H1 (cell line): ENCODE measurements around the gene GAS6. TPM values are rescaled to one million over a fixed set of nuclear protein-coding genes. Genes with fewer than 3 reads are reported as not detected.

ENCODE experiments used
- polyA plus RNA-seq, 7 experiments: library from polyadenylated mRNA; depleted of rRNA in 3 of 7; stranded (reverse) in 5 of 7; unstranded in 2 of 7; fragments of >200 nt in 5 of 7; fragments of 200-250 nt in 2 of 7; gene quantifications; 1 replicate in 5 of 7; 2 replicates in 1 of 7; 4 replicates in 1 of 7; pipeline versions ENCODE4 v1.2.1 to v1.2.3, GENCODE V29; 2011 to 2013; ENCODE audit warnings: missing spikeins in 2 of 7, mixed read lengths in 2 of 7
- total RNA-seq: library from RNA; stranded (reverse); fragmentation: NEBNext Ultra II Directional; extraction: Animal tissue kit (Norgen Biotek cat#: 25700); gene quantifications from 2 replicates; pipeline ENCODE4 v1.2.1, GENCODE V29; 2021
- TF ChIP-seq, protein P1 (sequence below): IDR thresholded peaks from 2 replicates; pipeline ENCODE4 v1.6.1; 2012; ENCODE audit warnings: inconsistent platforms

GAS6 gene
- total and polyA plus RNA-seq, 2 of the 8 experiments (the other 6 are each of a cell fraction or from before 2014, with no cell fraction given): 18.6 to 31.0 TPM

DNA sequence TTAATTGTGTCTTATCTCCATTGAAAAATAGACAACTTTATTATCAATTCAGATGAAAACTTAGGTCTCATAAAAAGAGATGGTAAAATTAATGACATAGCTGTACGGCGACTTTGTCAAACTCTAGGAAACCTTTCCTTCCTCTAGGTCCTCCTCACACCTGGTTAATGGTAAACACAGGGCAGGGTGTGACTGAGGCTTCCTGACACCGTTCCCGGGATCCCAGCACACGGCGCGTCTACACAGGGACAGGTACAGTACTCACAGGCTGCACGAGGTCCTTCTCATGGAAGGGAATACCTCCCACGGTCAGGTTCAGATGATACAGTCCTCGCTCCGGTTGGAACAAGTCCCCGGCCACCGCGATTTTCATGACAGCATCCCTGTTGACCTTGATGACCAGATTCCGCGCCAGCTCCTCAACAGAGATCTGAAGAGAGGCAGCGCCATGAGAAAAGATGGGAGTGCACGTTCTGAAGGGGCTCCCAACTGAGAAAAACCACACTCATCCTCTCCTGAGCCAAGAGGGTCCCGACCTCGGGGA, 35.5 kb downstream of the GAS6 start (continued):
- TF ChIP-seq, protein P1, sequence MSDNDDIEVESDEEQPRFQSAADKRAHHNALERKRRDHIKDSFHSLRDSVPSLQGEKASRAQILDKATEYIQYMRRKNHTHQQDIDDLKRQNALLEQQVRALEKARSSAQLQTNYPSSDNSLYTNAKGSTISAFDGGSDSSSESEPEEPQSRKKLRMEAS: no peak
